Erythroblast (primary cell): Measurements from ENCODE around the gene FBXL13.
A peak's percentile ranks its signal among the peaks of the same experiment; 100 is the strongest.
"Not testable (repeated sequence)": the region's sequence is repeated elsewhere in the genome, so short reads cannot be mapped to it uniquely, and the experiment has no call there.

Source experiments
- DNase-seq, 2 experiments: peaks; one replicate each; lab custom pipeline; 2025; lab: John Stamatoyannopoulos, UW
- GATA1 ChIP-seq: IDR thresholded peaks from 2 replicates; pipeline ENCODE4 v1.6.1; 2011; ENCODE audit warnings: low read depth, mild to moderate bottlenecking, control low read depth, low read length, moderate library complexity
- POLR2A ChIP-seq: IDR thresholded peaks from 2 replicates; pipeline ENCODE4 v1.6.1; 2011; ENCODE audit warnings: mild to moderate bottlenecking, low read length

The FBXL13 gene

GRCh38 chr7:103074519-103075336, at the start of gene FBXL13, which contains the start of gene ARMC10:
FBXL13 (minus strand) TSS chr7:103074796.
ARMC10 (plus strand) TSS chr7:103075140; CDS start chr7:103075273, 133 bp downstream.
- TF ChIP-seq POLR2A = peak; percentile 64
- no peak for TF ChIP-seq GATA1
- DNase-seq = peak; percentile 93 to 96

GRCh38 chr7:103123529-103123928, 48.9 kb upstream of the FBXL13 start:
- no peak for TF ChIP-seq GATA1
- TF ChIP-seq POLR2A = no peak
- no peak for DNase-seq

GRCh38 chr7:103121641-103122040, 47.0 kb upstream of the FBXL13 start:
- TF ChIP-seq POLR2A (peak; percentile 14), GATA1 (no peak)
- DNase-seq = peak; percentile 83 to 92

- TF ChIP-seq POLR2A (no peak), GATA1 (no peak)
- DNase-seq = no peak
Measured at GRCh38 chr7:103120362-103120761, 45.8 kb upstream of the FBXL13 start.

- peak; percentile 29 to 66 for DNase-seq
- no peak for TF ChIP-seq GATA1
- TF ChIP-seq POLR2A = no peak
Measured at GRCh38 chr7:103119791-103120291, 45.2 kb upstream of the FBXL13 start.

GRCh38 chr7:103117465-103117864, 42.9 kb upstream of the FBXL13 start:
- no peak for DNase-seq
- TF ChIP-seq GATA1 = no peak

GRCh38 chr7:103116991-103117390, 42.4 kb upstream of the FBXL13 start:
- TF ChIP-seq GATA1 (no peak), POLR2A (no peak)
- DNase-seq = no peak

- DNase-seq = no peak
- TF ChIP-seq POLR2A (no peak), GATA1 (no peak)
Measured at GRCh38 chr7:103116511-103116910, 41.9 kb upstream of the FBXL13 start.

GRCh38 chr7:103115771-103116170, 41.2 kb upstream of the FBXL13 start:
- no peak for TF ChIP-seq POLR2A
- no peak for TF ChIP-seq GATA1
- DNase-seq = no peak

- TF ChIP-seq GATA1 (no peak), POLR2A (no peak)
- DNase-seq = no peak
Measured at GRCh38 chr7:103114576-103115008, 40.0 kb upstream of the FBXL13 start.

- no peak for DNase-seq
- TF ChIP-seq GATA1 (no peak), POLR2A (no peak)
Measured at GRCh38 chr7:103113164-103113563, 38.6 kb upstream of the FBXL13 start.

GRCh38 chr7:103106703-103107070, 32.1 kb upstream of the FBXL13 start:
- not testable (repeated sequence) for DNase-seq

- TF ChIP-seq POLR2A = no peak
- no peak for TF ChIP-seq GATA1
- DNase-seq = no peak
Measured at GRCh38 chr7:103106005-103106702, 31.6 kb upstream of the FBXL13 start.

- no peak for TF ChIP-seq POLR2A
- no peak for TF ChIP-seq GATA1
Measured at GRCh38 chr7:103101543-103101942, 26.9 kb upstream of the FBXL13 start.

More at GRCh38 chr7:103101543-103101942, 26.9 kb upstream of the FBXL13 start:
- no peak for DNase-seq
